Endodermal cell (in vitro differentiated cells): ENCODE measurements around the gene VSNL1. TPM values are rescaled to one million over a fixed set of nuclear protein-coding genes. Genes with fewer than 3 reads are reported as not detected.

Source experiments
- DNase-seq: peaks from one replicate; pipeline ENCODE4 v3.0.0-alpha.2; 2017
- H3K27ac ChIP-seq: 2 replicates; pipeline ENCODE4 v1.5.1; 2013; ENCODE audit warnings: mild to moderate bottlenecking, low read depth, low read length, moderate library complexity
- H3K27me3 ChIP-seq: 2 replicates; pipeline ENCODE4 v1.6.1; 2013; ENCODE audit warnings: mild to moderate bottlenecking, low read length, moderate library complexity; ENCODE audit not compliant: insufficient read depth, control insufficient read depth, poor library complexity, severe bottlenecking
- H3K36me3 ChIP-seq: 2 replicates; pipeline ENCODE4 v1.7.0; 2013; ENCODE audit warnings: mild to moderate bottlenecking, low read length, moderate library complexity; ENCODE audit not compliant: control insufficient read depth, insufficient read depth
- H3K4me1 ChIP-seq: one replicate; pipeline ENCODE4 v1.7.0; 2013; ENCODE audit warnings: low read length; ENCODE audit not compliant: control insufficient read depth, insufficient read depth
- H3K4me3 ChIP-seq: 2 replicates; pipeline ENCODE4 v1.5.1; 2013; ENCODE audit warnings: mild to moderate bottlenecking, low read length, moderate library complexity
- H3K9ac ChIP-seq: 2 replicates; pipeline ENCODE4 v1.6.1; 2013; ENCODE audit warnings: mild to moderate bottlenecking, low read length, moderate library complexity; ENCODE audit not compliant: poor library complexity, severe bottlenecking; ENCODE audit errors: extremely low read depth
- H3K9me3 ChIP-seq: 2 replicates; pipeline ENCODE4 v1.6.1; 2013; ENCODE audit warnings: mild to moderate bottlenecking, low read length, moderate library complexity; ENCODE audit not compliant: control insufficient read depth
- H3K27ac Mint-ChIP-seq: 2 replicates; pipeline ENCODE4 v1.8.0; 2020; ENCODE audit warnings: mixed read lengths
- H3K27me3 Mint-ChIP-seq: 2 replicates; pipeline ENCODE4 v1.8.0; 2021; ENCODE audit warnings: mild to moderate bottlenecking, mixed read lengths; ENCODE audit not compliant: insufficient read depth
- H3K36me3 Mint-ChIP-seq: 2 replicates; pipeline ENCODE4 v1.8.0; 2020; ENCODE audit warnings: low read depth, mixed read lengths
- H3K4me1 Mint-ChIP-seq: 2 replicates; pipeline ENCODE4 v1.8.0; 2020; ENCODE audit warnings: mixed read lengths
- H3K4me3 Mint-ChIP-seq: 2 replicates; pipeline ENCODE4 v1.8.0; 2020; ENCODE audit warnings: mild to moderate bottlenecking, moderate library complexity, mixed read lengths
- H3K9me3 Mint-ChIP-seq: 2 replicates; pipeline ENCODE4 v1.8.0; 2020; ENCODE audit warnings: mild to moderate bottlenecking, mixed read lengths
- WGBS, 2 experiments: methylation state at CpG; one replicate each; pipeline versions ENCODE4 v1.1.5 to v1.1.7; 2013; ENCODE audit warnings: missing lambda C conversion rate in 2 of 2, mixed read lengths in 1 of 2; ENCODE audit not compliant: insufficient coverage in 1 of 2, insufficient read length in 1 of 2; 5-methylcytosine and 5-hydroxymethylcytosine counted together
- total RNA-seq, 2 donors: library from RNA; stranded (reverse); fragmentation: NEBNext Ultra II Directional in 1 of 2; extraction: Animal tissue kit (Norgen Biotek cat#: 25700) in 1 of 2; gene quantifications; 2 replicates in 1 of 2; 3 replicates in 1 of 2; pipeline ENCODE4 v1.2.1, GENCODE V29; 2021
- TF ChIP-seq, protein P1 (sequence below): fragments of 200-600 bp; sonication (generic); conservative IDR thresholded peaks from 2 replicates; pipeline ENCODE4 v1.5.0; 2021; ENCODE audit warnings: antibody characterized with exemption, mild to moderate bottlenecking

VSNL1 gene
- total RNA-seq, 2 donors from 2014 or later, result 1.4 to 3.3 TPM

DNA sequence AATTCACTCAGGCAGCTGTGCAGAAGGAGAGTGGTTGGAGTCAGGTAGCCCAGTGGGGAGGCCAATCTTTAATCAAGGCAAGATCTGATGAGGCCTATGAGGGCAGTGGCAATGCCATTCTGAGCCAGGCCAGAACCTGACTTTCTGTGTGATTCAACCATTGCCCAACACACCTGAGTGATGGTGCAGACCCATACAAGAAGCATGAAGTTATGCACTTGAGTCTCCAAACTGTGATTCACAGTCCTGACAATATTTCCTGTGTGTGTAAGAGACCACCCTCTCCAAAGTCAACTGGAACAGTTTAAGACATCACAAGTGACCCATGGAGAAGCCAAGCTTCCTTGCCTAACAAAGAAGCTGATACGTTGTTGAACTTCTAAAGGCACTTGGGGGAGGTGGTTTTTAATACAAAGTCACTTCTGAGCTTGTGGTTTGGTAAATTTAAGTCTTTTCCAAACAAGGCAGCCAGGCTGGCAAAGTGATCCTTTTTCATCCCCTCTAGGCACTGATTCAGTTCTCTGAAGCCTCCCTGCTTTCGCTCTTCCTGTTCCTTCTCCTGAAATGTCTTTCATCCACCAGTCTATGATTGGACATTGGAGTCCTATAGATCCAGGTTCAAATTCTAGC lies 49.0 kb downstream of the VSNL1 start:
- Histone ChIP-seq H3K27ac (no peak overlapping the region), H3K9ac (no peak overlapping the region), H3K27me3 (no peaks in the 10 kb centered on the region), H3K4me1 (peaks cover 9% of the 10 kb centered on the region), H3K36me3 (no peaks in the 10 kb centered on the region), H3K4me3 (no peak overlapping the region), H3K9me3 (no peaks in the 10 kb centered on the region)
- H3K27me3 Mint-ChIP-seq, result no peaks in the 10 kb centered on the region
- TF ChIP-seq, protein P1, sequence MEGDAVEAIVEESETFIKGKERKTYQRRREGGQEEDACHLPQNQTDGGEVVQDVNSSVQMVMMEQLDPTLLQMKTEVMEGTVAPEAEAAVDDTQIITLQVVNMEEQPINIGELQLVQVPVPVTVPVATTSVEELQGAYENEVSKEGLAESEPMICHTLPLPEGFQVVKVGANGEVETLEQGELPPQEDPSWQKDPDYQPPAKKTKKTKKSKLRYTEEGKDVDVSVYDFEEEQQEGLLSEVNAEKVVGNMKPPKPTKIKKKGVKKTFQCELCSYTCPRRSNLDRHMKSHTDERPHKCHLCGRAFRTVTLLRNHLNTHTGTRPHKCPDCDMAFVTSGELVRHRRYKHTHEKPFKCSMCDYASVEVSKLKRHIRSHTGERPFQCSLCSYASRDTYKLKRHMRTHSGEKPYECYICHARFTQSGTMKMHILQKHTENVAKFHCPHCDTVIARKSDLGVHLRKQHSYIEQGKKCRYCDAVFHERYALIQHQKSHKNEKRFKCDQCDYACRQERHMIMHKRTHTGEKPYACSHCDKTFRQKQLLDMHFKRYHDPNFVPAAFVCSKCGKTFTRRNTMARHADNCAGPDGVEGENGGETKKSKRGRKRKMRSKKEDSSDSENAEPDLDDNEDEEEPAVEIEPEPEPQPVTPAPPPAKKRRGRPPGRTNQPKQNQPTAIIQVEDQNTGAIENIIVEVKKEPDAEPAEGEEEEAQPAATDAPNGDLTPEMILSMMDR, result no peak
- H3K4me1 Mint-ChIP-seq, result peaks cover 46% of the 10 kb centered on the region
- H3K27ac Mint-ChIP-seq, result no peak overlapping the region
- no peaks in the 10 kb centered on the region for H3K36me3 Mint-ChIP-seq
- H3K4me3 Mint-ChIP-seq, result no peak overlapping the region
- WGBS, 2 experiments, result 88 to 89% methylated on average over 2 of the region's 2 CpGs
- no peak for DNase-seq
- H3K9me3 Mint-ChIP-seq, result no peaks in the 10 kb centered on the region

DNA sequence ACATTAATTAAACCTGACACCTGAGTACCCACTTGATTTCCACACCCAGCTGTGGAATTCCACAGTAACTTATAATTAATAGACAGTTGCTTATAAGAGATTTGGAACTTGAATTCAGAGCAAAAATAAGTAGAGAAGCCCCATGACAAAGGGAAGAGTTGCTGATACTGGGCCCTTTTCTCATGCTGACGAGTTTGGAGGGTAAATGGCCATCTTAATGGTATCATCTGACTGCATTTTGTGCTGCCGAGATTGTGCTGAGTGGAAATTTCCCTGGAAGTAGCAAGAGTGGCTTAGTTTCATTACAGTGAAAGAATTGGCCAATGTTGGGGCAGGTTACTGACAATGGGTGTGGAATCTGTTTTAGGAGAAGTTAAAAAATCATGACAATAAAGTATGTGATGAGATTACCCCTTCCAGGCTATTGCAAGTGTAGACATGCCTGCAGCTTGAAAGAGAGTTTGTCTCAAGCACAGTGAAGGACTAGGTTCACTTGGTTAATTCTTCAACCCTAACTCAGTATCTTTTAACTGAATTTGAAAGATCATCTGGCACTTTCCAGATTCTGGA lies 49.9 kb downstream of the VSNL1 start:
- no peak overlapping the region for H3K27ac ChIP-seq
- Mint-ChIP-seq H3K27ac (no peak overlapping the region), H3K9me3 (no peaks in the 10 kb centered on the region), H3K4me3 (no peak overlapping the region), H3K27me3 (no peaks in the 10 kb centered on the region), H3K4me1 (peaks cover 46% of the 10 kb centered on the region), H3K36me3 (no peaks in the 10 kb centered on the region)
- WGBS, 2 experiments, result 88 to 89% methylated on average over 2 of the region's 2 CpGs
- H3K9me3 ChIP-seq, result no peaks in the 10 kb centered on the region
- no peak overlapping the region for H3K9ac ChIP-seq
- DNase-seq, result no peak
- no peaks in the 10 kb centered on the region for H3K27me3 ChIP-seq
- no peaks in the 10 kb centered on the region for H3K36me3 ChIP-seq
- no peak overlapping the region for H3K4me3 ChIP-seq
- H3K4me1 ChIP-seq, result peaks cover 9% of the 10 kb centered on the region
- TF ChIP-seq, protein P1, result no peak

- Mint-ChIP-seq H3K4me3 (no peak overlapping the region), H3K27me3 (no peaks in the 10 kb centered on the region), H3K27ac (no peak overlapping the region), H3K9me3 (no peaks in the 10 kb centered on the region), H3K36me3 (no peaks in the 10 kb centered on the region), H3K4me1 (peaks cover 40% of the 10 kb centered on the region)
- Histone ChIP-seq H3K36me3 (no peaks in the 10 kb centered on the region), H3K4me3 (no peak overlapping the region), H3K9me3 (no peaks in the 10 kb centered on the region), H3K27ac (no peak overlapping the region), H3K9ac (no peak overlapping the region), H3K4me1 (peaks cover 9% of the 10 kb centered on the region), H3K27me3 (no peaks in the 10 kb centered on the region)
- WGBS, 2 experiments, result 89 to 97% methylated on average over 2 to 3 of the region's 3 CpGs
- TF ChIP-seq, protein P1, result no peak
- DNase-seq, result no peak
Measured at GRCh38 chr2:17591846-17592245, 51.4 kb downstream of the VSNL1 start.
